Measurements from ENCODE around the gene PDCL2. TPM values are rescaled to one million over a fixed set of nuclear protein-coding genes. Genes with fewer than 3 reads are reported as not detected.
"Not testable (repeated sequence)": the region's sequence is repeated elsewhere in the genome, so short reads cannot be mapped to it uniquely, and the experiment has no call there.

Gene PDCL2
- total RNA-seq, 1 donor: not detected

DNA sequence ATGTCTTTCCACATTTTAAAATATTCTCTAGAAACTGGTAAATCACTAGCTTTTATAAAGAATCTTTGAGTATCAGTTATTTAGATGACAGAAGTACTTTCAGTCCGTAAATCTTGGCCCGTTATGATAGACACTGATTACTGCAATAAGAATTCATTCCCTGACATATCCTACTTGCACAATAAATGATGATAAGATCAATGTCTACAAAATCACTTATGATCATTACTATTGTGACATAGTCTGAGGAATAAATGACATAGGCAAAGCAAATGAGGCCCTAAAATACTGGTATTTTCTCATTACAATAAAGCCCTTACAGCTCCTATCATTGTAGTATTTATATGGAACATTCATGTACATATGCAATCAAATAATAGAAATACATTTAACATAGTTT is 6.6 kb upstream of the PDCL2 start:
- no peak for DNase-seq (ENCODE audit: low read depth)
- H3K4me3 ChIP-seq (ENCODE audit: low read depth, low read length): no peak overlapping the region
- TF ChIP-seq, protein P1, sequence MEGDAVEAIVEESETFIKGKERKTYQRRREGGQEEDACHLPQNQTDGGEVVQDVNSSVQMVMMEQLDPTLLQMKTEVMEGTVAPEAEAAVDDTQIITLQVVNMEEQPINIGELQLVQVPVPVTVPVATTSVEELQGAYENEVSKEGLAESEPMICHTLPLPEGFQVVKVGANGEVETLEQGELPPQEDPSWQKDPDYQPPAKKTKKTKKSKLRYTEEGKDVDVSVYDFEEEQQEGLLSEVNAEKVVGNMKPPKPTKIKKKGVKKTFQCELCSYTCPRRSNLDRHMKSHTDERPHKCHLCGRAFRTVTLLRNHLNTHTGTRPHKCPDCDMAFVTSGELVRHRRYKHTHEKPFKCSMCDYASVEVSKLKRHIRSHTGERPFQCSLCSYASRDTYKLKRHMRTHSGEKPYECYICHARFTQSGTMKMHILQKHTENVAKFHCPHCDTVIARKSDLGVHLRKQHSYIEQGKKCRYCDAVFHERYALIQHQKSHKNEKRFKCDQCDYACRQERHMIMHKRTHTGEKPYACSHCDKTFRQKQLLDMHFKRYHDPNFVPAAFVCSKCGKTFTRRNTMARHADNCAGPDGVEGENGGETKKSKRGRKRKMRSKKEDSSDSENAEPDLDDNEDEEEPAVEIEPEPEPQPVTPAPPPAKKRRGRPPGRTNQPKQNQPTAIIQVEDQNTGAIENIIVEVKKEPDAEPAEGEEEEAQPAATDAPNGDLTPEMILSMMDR (IDR thresholded peaks at IDR 0.05; ENCODE audit: insufficient read depth, low read length): no peak

DNA sequence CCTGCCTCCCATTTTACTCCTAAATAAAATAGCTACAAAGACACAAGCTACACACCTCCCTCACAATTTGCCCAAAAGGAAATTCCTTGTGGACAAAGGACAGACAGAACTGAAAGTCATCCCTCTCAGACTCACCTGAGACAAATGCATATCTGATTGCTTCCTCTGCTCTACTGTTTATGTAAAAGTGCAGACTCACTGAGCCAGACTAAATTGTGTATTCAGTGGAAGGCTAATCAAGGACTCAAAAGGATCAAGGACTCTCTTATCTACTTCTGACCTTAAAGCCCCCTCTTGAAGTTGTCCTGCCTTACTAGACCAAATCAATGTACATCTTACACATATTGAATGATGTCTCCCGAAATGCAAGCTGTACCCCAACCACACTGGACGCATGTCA is 3.9 kb downstream of the PDCL2 start:
- no peak overlapping the region for H3K4me3 ChIP-seq (ENCODE audit: low read depth, low read length)
- no peak for DNase-seq (ENCODE audit: low read depth)
- TF ChIP-seq, protein P1 (IDR thresholded peaks at IDR 0.05; ENCODE audit: insufficient read depth, low read length): no peak

DNA sequence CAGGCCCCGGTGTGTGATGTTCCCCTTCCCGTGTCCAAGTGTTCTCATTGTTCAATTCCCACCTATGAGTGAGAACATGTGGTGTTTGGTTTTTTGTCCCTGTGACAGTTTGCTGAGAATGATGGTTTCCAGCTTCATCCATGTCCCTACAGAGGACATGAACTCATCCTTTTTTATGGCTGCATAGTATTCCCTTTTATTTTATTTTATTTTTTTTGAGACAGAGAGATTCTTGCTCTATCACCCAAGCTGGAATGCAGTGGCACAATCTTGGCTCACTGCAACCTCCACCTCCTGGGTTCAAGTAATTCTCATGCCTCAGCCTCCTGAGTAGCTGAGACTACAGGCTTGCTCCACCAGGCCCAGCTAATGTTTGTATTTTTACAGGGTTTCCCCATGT is 9.3 kb downstream of the PDCL2 start:
- not testable (repeated sequence) for H3K4me3 ChIP-seq (ENCODE audit: low read depth, low read length); DNase-seq (ENCODE audit: low read depth)

DNA sequence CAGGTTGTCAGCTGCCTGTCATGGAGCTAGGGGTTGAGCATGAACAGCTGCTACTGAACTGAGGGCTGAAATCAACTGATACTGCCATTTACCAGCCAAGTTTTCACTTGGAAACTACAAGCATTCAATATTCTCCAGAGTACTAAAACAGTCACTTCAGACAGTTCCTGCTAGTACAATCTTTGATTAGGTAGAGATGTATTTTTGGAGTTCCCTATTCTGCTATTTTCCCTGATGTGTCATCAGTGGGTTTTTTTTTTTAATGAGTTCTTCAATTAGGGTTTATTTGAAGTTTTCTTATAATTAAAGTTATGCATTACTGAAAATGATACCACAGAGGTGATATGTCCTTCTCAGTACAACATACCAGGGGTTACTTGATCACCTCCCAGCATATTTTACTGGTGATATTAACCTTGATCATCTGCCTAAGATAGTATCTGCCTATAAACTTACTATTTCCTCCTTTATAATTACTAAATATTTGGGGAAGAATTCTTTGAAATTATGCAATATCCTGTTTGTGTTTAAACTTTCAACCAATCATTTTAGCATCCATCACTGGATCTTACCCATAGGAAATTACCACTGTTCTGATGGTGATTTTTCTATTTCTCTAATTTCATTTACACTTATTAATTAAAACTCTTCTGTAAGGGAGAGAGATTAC is 13.6 kb downstream of the PDCL2 start:
- H3K4me3 ChIP-seq (ENCODE audit: low read depth, low read length): no peak overlapping the region
- TF ChIP-seq, protein P1 (IDR thresholded peaks at IDR 0.05; ENCODE audit: insufficient read depth, low read length): no peak
- no peak for DNase-seq (ENCODE audit: low read depth)

DNA sequence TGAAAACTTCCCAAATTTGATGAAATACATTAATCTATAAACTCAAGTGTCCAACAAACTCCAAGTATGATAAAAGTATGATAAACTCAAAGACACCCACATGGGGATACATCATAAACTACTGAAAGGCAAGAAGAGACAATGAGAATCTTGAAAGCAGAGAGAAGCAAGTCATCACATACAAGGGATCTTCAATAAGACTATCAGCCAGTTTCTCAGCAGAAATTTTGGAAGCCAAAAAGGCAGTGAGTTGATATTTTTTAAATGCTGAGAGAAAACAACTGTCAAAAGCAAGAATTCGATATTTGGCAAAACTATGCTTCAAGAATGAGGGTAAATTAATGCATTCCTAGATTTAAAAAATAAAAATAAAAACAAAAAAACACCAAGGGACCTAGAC is 16.5 kb downstream of the PDCL2 start:
- TF ChIP-seq, protein P1 (IDR thresholded peaks at IDR 0.05; ENCODE audit: insufficient read depth, low read length): no peak
- no peak for DNase-seq (ENCODE audit: low read depth)
- H3K4me3 ChIP-seq (ENCODE audit: low read depth, low read length): no peak overlapping the region

DNA sequence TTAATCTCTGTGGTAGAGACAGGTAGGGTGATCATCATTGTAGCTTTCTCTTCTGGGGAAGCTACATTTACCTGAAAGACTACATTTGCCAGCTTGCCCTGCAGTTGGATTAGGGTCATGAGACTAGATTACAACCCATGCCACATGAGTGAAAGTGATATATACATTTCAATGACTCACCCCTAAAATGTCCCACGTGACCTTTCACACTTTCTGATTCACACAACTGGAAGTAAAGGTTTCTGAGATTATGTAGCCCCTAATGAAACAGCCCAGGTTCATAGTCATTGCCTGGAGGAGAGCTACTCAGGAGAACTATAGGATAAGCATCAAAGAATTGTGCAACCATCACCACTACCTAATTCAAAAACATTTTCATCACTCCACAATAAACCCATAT is 17.8 kb downstream of the PDCL2 start:
- TF ChIP-seq, protein P1 (IDR thresholded peaks at IDR 0.05; ENCODE audit: insufficient read depth, low read length): no peak
- no peak overlapping the region for H3K4me3 ChIP-seq (ENCODE audit: low read depth, low read length)
- DNase-seq (ENCODE audit: low read depth): no peak

DNA sequence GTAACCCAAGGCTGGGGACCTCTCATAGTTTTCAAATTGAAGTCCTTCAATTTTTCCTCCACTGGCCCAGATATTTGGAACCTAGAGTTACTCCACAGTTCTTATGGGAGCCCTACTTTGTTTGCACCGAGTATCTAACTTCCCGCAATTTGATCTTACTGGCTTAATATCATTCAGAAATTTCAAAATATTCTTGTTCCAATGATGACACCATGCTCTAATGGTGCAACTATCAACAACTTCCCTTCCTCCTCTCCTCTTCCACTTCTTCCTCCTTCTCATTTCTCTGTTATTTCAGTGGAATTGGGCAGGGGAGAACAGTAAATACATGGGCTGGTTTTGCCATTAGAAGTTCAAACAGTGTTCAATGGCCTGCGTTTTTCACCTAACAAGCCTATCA is 20.2 kb downstream of the PDCL2 start:
- TF ChIP-seq, protein P1 (IDR thresholded peaks at IDR 0.05; ENCODE audit: insufficient read depth, low read length): no peak
- no peak overlapping the region for H3K4me3 ChIP-seq (ENCODE audit: low read depth, low read length)
- DNase-seq (ENCODE audit: low read depth): no peak
